Omental fat pad (tissue), 4 donors: ENCODE data around the gene PHKA2. TPM values are rescaled to one million over a fixed set of nuclear protein-coding genes. Genes with fewer than 3 reads are reported as not detected.

ENCODE experiments used
- ATAC-seq: fragments of 150-250 bp; one replicate; pipeline ENCODE4 v1.9.1; 2016; ENCODE audit warnings: mild to moderate bottlenecking, moderate library complexity; ENCODE audit not compliant: low FRiP score
- DNase-seq: peaks from one replicate; pipeline ENCODE4 v3.0.0-alpha.2; 2019; ENCODE audit warnings: low spot score
- total RNA-seq, 4 donors: library from RNA; depleted of rRNA; stranded (reverse); fragments of >200 nt; gene quantifications; one replicate each; pipeline ENCODE4 v1.1.0, GENCODE V29; 2016
- TF ChIP-seq, protein P1 (sequence below), 3 donors: fragments of 450-650 bp; IDR thresholded peaks; one replicate each; pipeline ENCODE4 v1.5.1; 2016 to 2017; ENCODE audit warnings: antibody characterized with exemption in 3 of 3, mild to moderate bottlenecking in 3 of 3, moderate library complexity in 2 of 3

Gene PHKA2
- total RNA-seq, 4 donors from 2014 or later, result 18.4 to 30.6 (median 19.9) TPM

DNA sequence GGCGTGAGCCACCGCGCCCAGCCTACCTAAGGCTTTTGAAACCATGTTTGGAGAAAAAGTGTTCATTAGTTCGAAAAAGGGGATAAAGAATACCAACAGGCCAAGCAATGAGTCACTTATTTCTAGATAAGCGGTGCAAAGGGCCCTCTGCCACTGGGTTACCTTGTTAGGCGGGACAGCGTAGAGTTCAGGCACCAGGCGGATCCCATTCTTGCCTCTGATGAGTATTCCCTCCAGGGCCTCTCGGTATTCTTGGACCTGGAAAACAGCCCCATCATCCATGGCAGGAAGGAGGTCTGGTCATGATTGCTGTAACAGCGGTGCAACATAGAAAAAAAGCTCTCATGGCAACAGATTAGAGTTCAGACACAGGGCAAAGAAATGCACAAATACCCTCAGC is 48.0 kb downstream of the PHKA2 start:
- TF ChIP-seq, protein P1, sequence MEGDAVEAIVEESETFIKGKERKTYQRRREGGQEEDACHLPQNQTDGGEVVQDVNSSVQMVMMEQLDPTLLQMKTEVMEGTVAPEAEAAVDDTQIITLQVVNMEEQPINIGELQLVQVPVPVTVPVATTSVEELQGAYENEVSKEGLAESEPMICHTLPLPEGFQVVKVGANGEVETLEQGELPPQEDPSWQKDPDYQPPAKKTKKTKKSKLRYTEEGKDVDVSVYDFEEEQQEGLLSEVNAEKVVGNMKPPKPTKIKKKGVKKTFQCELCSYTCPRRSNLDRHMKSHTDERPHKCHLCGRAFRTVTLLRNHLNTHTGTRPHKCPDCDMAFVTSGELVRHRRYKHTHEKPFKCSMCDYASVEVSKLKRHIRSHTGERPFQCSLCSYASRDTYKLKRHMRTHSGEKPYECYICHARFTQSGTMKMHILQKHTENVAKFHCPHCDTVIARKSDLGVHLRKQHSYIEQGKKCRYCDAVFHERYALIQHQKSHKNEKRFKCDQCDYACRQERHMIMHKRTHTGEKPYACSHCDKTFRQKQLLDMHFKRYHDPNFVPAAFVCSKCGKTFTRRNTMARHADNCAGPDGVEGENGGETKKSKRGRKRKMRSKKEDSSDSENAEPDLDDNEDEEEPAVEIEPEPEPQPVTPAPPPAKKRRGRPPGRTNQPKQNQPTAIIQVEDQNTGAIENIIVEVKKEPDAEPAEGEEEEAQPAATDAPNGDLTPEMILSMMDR (IDR thresholded peaks at IDR 0.05), result no peak
- ATAC-seq (no peak), DNase-seq (no peak)

DNA sequence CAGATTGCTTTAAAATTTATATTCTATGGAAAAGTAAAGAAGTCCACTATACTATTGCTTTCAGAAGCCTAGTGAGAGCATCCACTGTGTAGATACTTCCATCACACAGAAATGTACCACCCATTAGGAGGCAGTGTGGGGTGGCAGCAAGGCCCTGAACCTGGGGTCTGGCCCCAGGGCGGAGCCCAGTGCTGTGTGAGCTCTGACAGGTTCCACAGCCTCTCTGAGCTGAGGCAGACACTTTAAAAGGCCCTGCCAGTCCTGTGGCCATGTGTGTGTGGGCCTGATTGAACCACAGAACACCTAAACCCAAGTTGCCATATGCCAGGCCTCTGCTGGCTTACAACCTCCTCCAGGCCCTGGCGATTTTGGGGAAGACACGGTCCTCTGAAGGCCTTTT is 49.2 kb downstream of the PHKA2 start:
- TF ChIP-seq, protein P1 (IDR thresholded peaks at IDR 0.05), result no peak
- ATAC-seq (no peak), DNase-seq (no peak)

DNA sequence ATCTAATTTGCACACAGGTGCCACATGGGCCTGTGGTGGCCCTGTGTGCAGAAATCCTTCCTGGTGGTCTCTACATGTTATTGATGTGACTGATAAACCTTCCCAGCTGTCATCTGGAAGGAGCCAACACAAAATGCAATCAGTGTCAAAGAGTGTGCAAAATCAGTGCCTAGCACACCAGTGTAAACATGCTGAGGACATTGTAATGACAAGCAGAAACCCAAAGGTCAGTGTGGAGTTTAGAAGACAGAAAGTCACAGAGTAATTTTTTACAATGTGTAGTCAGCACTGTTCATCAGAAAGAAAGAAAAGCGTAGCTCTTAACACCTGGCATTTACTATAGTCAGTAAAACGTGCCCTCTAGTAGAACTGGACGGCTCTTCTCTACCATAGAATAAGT is 50.3 kb downstream of the PHKA2 start:
- ATAC-seq (no peak), DNase-seq (no peak)
- TF ChIP-seq, protein P1 (IDR thresholded peaks at IDR 0.05), result no peak

DNA sequence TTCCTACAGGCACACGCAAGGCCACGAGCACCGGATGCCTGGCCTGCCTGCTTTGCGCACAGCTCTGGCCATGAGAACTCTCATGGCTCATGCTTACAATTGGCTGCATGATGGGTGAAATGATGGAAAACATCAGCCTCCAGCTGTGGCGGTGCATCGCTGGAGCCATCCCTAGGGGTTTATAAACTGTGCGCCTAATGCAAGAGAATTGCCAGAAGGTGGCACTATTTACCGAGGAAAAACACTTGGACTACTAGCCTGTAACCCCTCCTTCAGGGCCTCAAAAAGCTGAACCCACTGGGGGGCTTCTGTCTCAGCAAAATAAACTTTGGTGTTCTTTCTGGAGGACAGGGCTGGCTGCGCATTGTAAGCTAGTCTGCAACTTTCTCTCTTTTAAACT is 51.9 kb downstream of the PHKA2 start:
- DNase-seq (no peak), ATAC-seq (no peak)
- TF ChIP-seq, protein P1 (IDR thresholded peaks at IDR 0.05), result no peak

DNA sequence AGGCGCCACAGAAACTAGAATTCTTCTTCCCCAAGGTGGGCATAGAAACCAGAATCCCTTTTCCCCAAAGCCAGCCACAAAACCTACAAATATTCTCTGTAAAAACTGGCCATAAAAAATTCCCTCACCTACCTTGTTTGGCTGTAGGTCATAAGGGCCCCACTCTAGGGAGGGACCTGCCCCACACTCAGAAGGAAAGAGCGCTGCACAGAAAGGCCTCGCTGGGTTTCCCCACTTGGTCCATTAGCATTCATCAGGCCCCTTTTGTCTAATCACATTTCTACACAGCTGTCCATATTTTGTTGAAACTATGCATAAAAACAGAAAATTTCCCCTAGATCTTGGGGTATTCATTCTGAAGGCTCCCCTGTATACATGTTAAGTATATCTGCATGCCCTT is 54.1 kb downstream of the PHKA2 start:
- ATAC-seq (no peak), DNase-seq (no peak)
- TF ChIP-seq, protein P1 (IDR thresholded peaks at IDR 0.05), result no peak

DNA sequence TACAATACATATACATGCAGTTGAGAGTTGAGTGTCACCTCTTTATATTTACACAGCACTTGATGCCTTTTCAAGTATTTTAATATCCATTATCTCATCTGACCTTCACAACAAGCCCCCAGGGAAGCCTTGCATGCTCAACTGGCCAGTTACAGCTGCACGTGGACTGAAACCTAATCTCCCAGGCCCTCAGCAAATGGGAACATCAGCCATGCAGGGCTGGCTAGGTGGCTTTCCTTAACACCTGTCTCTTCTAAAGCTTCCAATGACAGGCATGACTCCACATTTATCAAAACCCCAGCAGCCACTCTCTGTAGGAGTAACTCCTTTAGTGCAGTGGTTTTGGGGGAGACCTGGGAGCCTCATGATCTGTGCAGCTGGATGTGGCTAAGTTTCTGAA is 56.4 kb downstream of the PHKA2 start:
- TF ChIP-seq, protein P1 (IDR thresholded peaks at IDR 0.05), result no peak
- no peak for ATAC-seq
- DNase-seq, result no peak

DNA sequence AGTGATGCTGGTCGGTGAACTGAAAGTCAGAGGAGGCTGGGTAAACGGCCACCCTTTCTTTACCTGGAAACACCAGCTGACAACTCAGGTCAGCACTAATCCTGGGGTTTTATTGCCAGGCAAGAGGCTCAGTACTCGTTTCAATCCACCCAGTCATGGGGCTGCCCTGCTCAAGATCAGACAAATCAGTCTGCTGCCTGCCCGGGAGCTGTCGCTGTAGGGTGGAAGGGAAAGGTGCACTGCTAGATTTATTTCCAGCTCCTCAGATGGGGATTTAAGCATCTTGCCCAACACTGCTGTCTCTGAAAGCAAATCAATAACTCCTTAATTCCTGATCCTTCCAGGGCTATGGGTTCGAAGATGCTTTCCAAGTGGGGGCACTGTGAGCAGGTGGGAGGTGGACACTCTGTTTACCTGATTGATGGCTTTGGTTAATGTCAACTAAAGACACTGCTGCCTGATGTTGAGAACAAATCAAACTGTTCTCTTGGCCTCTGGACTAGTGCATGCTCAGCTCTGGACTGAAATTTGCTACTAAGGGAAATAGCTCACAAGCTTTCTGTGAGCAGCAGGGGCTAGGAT is 59.3 kb downstream of the PHKA2 start:
- TF ChIP-seq, protein P1 (IDR thresholded peaks at IDR 0.05), result no peak
- DNase-seq (no peak), ATAC-seq (no peak)
